Large intestine (tissue), 3 donors: ENCODE measurements around the gene CLCN1. TPM values are rescaled to one million over a fixed set of nuclear protein-coding genes. Genes with fewer than 3 reads are reported as not detected.
A peak's percentile ranks its signal among the peaks of the same experiment; 100 is the strongest.

Source experiments
- DNase-seq, 2 donors: peaks; one replicate each; pipeline versions ENCODE4 v3.0.0 to v3.0.0-alpha.2; 2013
- H3K27ac ChIP-seq: one replicate; pipeline ENCODE4 v1.5.1; 2013; ENCODE audit warnings: low read length
- H3K27me3 ChIP-seq: 2 replicates; pipeline ENCODE4 v1.6.1; 2013; ENCODE audit warnings: low read length; ENCODE audit not compliant: control insufficient read depth, insufficient read depth
- H3K36me3 ChIP-seq: 2 replicates; pipeline ENCODE4 v1.6.1; 2013; ENCODE audit warnings: low read length; ENCODE audit not compliant: control insufficient read depth, insufficient read depth
- H3K4me1 ChIP-seq: one replicate; pipeline ENCODE4 v1.6.1; 2013; ENCODE audit warnings: low read length; ENCODE audit not compliant: control insufficient read depth, insufficient read depth
- H3K4me3 ChIP-seq: one replicate; pipeline ENCODE4 v1.5.1; 2013; ENCODE audit warnings: low read length
- H3K9me3 ChIP-seq: one replicate; pipeline ENCODE4 v1.6.1; 2013; ENCODE audit warnings: mild to moderate bottlenecking, low read depth, low read length, moderate library complexity; ENCODE audit not compliant: control insufficient read depth
- WGBS: methylation state at CpG from one replicate; pipeline ENCODE4 v1.1.5; 2013; ENCODE audit warnings: low lambda C conversion rate; ENCODE audit not compliant: insufficient coverage; 5-methylcytosine and 5-hydroxymethylcytosine counted together
- polyA plus RNA-seq: library from polyadenylated mRNA; unstranded; fragments of 120-200 nt; gene quantifications from one replicate; pipeline ENCODE4 v1.2.1, GENCODE V29; 2013

Gene CLCN1
- polyA plus RNA-seq, 1 donor = 1.6 TPM

DNA sequence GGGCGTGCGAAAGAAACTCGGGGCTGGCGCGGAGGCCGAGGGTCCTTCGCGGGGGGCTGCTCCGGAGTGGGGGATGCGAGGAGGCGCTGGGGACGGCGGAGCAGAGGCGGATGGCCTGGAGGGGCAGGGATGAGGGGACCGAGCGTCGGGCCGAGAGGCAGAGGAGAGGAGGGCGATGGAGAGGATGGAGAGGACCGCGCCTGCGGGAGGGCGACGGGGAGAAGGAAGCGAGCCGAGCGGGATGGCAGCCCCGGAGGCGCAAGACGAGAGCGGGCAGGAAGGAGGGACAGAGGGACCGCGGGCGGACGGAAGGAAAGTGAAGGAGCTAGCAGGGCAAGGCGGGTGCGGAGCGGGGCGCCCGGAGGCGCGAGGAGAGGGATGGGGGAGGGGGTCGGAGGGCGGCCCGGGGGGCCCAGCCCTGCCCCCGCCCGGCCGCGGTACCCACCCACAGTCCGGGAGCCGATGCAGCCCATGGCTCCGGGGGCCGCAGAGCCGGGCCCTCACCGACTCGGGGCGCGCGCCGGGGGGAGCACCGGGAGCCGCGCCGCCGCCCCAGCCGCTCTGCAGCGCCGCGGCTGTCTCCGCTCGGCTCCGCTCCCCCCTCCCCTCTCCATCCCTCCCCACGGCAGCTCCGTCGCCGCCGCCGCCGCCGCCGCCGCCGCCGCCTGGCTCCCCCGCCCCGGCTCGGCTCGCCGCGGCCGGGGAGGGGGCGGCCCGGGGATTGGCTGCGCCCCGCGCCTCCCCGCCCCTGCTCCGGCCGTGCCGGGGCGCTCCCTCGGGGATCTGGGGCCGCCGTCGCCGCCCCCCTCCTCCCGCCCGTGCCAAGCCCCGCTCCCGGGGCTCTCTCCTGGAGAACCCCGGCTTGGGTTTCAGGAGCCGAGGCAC, 46.5 kb downstream of the CLCN1 start, which contains the start of gene FAM131B:
TSS of gene FAM131B (minus strand) at position 583 of the 885 bp plus-strand sequence. CDS start at position 473, 110 bp downstream.
- Histone ChIP-seq H3K9me3 (no peaks in the 10 kb centered on the region), H3K27ac (no peak within 1 kb of the TSS), H3K4me1 (peaks cover 3% of the 10 kb centered on the region), H3K36me3 (no peaks in the 10 kb centered on the region), H3K27me3 (peaks cover 57% of the 10 kb centered on the region), H3K4me3 (peak within 1 kb of the TSS; percentile 43)
- no CpG with 5 or more reads among the region's 112 CpGs for WGBS
- peak in 1 of 2 donors; percentile 19 for DNase-seq

DNA sequence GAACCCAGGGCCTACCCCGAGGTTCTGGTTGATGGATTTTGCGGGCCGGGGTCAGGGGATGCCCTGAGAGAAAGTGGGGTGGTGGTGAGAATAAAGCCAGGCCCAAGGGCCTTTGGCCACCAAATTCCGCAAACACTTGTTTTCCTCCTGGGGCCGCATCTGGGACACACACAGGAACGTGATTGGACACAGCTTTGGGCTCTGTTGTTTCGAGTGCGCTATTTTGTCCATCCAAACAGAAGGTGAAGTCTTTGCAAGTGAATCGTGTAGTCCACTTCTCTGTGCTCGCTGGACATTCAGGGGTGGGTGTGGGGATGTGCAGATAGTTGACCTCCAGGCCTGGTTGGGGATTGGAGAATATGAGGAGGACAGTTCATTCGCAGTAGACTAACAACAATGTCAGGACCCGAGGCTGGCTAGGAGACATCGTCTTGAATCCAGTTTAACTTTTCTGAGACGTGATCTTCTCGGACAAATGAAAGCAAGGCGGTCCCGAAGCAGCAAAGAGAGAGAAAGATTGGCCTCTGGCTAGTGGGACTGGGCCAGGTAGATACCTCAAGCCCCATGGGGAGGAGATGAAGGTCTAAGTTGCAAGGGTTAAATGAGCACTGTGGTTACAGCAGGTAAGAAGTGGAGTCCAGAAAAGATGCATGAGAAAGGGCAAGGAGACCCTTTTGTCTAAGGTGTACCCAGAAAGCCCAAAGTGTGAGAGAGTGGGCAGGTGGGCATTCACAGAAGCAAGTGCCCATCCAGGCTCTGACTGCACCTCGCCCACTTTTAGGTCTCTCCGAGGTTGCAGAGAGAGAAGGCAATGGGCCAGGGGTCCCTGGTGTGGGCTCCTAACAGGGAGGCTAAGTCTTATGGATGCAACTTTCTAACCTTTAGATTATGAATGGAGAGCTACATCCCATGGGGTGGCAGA, 47.4 kb downstream of the CLCN1 start:
- Histone ChIP-seq H3K27me3 (peaks cover 56% of the 10 kb centered on the region), H3K4me3 (peak overlapping the region; percentile 24), H3K27ac (no peak overlapping the region), H3K9me3 (no peaks in the 10 kb centered on the region), H3K4me1 (peaks cover 3% of the 10 kb centered on the region), H3K36me3 (no peaks in the 10 kb centered on the region)
- WGBS = no CpG with 5 or more reads among the region's 19 CpGs
- no peak for DNase-seq

DNA sequence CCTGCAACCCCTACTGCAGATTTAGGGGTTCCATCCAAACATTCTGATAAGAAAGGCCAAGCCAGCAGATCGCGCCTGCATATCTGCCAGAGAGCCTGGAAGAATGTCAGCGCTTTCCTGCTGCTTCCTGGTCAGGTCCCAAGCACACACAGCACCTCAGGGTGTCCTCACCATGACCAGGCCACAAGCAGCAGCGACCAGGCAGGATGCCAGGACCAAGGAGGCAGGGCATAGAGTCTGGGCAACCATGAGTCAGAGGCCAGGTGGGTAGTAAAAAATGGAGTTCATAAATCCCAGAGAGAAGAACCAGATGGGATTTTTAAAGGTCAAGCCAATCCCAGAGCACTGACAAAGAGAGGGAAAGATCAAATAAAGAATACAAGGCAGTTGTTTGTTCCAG, 52.1 kb downstream of the CLCN1 start:
- H3K27ac ChIP-seq = no peak overlapping the region

DNA sequence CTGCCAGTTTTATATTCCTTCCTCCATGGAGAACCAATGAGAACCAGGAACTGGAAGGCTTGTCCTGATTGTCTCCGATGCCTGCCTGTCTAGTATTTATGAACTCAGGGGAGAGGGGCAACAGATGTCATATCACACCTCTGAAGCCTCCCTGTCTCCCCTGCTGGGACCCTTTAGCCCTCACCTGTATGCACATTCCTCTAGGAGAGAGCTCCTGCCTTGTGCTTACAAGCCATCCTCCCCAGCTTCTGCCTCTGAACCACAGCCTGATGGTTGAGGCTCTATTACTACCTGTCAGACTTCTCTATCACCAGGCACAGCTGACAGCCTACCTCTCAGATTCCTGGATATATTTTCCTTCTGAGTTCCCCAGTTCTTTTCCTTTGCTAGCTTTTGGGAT, 52.5 kb downstream of the CLCN1 start:
- no peak overlapping the region for H3K4me3 ChIP-seq
- H3K4me1 ChIP-seq = peaks cover 8% of the 10 kb centered on the region
- H3K9me3 ChIP-seq = no peaks in the 10 kb centered on the region
- H3K36me3 ChIP-seq = no peaks in the 10 kb centered on the region
- no peak overlapping the region for H3K27ac ChIP-seq
- peaks cover 17% of the 10 kb centered on the region for H3K27me3 ChIP-seq
- no peak for DNase-seq
- no CpG with 5 or more reads among the region's 1 CpG for WGBS

More for the DNA sequence above, 52.1 kb downstream of the CLCN1 start:
- Histone ChIP-seq H3K27me3 (peaks cover 21% of the 10 kb centered on the region), H3K4me1 (peaks cover 9% of the 10 kb centered on the region), H3K36me3 (no peaks in the 10 kb centered on the region), H3K4me3 (no peak overlapping the region), H3K9me3 (no peaks in the 10 kb centered on the region)
- WGBS = no CpG with 5 or more reads among the region's 4 CpGs
- no peak for DNase-seq

DNA sequence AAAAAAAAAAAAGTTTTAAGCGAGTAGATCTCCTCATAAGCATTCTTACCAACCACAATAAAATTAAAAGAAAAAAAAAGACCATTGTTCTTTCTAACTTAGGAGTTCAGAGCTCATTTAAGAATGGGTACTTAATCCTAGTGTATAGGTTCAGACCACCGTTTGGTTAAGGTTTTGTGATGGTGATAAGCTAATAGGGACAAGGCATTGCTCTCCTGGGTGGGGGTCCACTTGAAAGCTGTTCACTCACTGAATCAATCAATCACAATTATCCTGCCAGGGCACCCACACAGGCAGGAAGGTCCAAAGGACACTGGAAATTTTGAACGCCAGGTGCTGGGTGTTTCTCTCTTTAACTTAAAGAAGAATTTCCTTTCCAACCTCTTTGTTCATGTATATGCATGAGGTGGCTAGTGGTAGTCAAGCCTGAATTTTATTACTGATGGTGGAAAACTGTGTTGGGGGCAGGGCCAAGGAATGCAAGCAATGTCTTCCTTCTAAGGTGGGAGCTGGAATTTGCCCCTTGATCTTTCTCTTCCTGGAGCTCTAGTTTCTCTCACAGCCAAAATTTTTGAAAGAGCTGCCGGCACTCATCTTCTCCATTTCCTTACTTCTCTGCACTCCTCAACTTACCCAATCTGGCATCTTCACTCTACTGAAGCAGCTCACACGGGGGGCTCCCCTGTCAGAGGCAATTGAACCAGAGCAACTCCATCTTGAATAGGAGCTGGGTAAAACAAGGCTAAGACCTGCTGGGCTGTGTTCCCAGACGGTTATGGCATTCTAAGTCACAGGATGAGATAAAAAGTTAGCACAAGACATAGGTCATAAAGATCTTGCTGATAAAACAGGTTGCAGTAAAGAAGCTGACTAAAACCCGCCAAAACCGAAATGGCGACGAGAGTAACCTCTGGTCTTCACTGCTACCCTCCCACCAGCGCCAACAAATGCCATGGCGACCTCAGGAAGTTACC, 54.1 kb downstream of the CLCN1 start:
- WGBS = 63% methylated on average over 4 of the region's 12 CpGs
- DNase-seq = peak in 1 of 2 donors; percentile 53
- Histone ChIP-seq H3K4me1 (peaks cover 8% of the 10 kb centered on the region), H3K27ac (no peak overlapping the region), H3K9me3 (no peaks in the 10 kb centered on the region), H3K4me3 (no peak overlapping the region), H3K27me3 (peaks cover 2% of the 10 kb centered on the region), H3K36me3 (no peaks in the 10 kb centered on the region)

DNA sequence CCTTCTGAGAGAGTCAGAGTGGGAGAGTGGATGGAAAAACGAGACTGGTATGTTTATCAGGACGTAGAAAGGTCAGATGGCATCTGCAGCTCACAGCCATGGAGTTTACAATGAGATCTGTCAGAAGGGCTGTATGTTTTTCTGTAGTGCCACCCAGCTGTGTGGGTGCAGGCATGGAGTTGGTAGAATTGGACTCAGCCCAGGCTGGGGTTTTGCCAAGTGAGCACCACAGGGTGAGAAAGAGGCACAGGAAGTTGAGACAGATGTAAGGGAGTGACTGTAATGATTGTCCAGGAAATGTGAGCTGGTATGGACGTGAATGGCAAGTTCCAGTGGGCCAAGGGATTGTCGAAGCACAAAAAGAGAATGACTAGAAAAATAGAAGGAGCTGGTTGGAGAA, 56.2 kb downstream of the CLCN1 start:
- H3K4me1 ChIP-seq = peaks cover 8% of the 10 kb centered on the region
- H3K27ac ChIP-seq = no peak overlapping the region
- H3K9me3 ChIP-seq = no peaks in the 10 kb centered on the region
- DNase-seq = no peak
- no peaks in the 10 kb centered on the region for H3K27me3 ChIP-seq
- no peaks in the 10 kb centered on the region for H3K36me3 ChIP-seq
- no peak overlapping the region for H3K4me3 ChIP-seq
- 74% methylated on average over 2 of the region's 4 CpGs for WGBS

DNA sequence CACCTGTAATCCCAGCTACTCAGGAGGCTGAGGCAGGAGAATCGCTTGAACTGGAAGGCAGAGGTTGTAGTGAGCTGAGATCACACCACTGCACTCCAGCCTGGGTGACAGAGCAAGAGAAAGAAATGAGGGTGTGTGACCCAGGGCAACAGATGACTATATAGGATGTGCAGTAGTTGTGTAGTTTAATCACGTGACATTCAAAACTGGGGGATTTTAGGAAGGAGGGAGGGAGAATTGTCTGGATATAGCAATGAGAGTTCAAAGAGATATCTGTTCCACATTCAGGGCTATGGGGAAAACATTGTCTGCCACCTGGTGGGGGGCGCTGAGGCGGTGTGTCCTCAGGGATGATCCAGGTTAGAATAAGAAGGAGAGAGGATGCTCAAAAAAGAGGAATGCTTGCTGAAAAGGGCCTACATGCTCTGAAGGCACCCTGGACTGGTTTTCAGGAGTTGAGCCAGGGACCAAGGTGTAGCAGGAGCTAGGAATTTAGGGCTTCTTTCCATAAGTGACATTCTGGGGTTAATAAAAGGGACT, 57.4 kb downstream of the CLCN1 start:
- DNase-seq = no peak
- no peaks in the 10 kb centered on the region for H3K27me3 ChIP-seq
- H3K9me3 ChIP-seq = no peaks in the 10 kb centered on the region
- WGBS = no CpG with 5 or more reads among the region's 4 CpGs
- no peak overlapping the region for H3K4me3 ChIP-seq
- peaks cover 8% of the 10 kb centered on the region for H3K4me1 ChIP-seq
- H3K36me3 ChIP-seq = no peaks in the 10 kb centered on the region
- H3K27ac ChIP-seq = no peak overlapping the region

DNA sequence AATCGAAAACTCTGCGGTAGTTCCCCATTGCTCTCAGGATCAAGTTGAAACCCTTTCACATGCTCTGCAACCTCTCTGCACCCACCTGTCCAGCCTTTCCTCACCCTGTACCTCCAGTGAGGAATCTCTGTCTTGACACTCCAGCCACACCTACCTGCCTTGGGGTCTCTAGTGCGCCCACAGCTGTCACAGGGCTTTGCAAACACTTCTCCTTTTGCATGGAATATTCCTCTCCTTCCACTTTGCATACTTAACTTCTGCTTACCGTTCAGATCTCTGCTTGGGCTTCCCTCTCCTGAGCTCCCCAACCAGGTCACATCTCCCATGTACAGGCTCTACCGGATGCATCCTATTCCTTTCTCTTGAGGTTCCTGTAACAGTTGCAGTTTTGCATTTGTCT, 58.6 kb downstream of the CLCN1 start:
- no CpG with 5 or more reads among the region's 5 CpGs for WGBS
- peaks cover 8% of the 10 kb centered on the region for H3K4me1 ChIP-seq
- no peak overlapping the region for H3K27ac ChIP-seq
- no peaks in the 10 kb centered on the region for H3K36me3 ChIP-seq
- DNase-seq = no peak
- H3K4me3 ChIP-seq = no peak overlapping the region
- no peaks in the 10 kb centered on the region for H3K27me3 ChIP-seq
- H3K9me3 ChIP-seq = no peaks in the 10 kb centered on the region

DNA sequence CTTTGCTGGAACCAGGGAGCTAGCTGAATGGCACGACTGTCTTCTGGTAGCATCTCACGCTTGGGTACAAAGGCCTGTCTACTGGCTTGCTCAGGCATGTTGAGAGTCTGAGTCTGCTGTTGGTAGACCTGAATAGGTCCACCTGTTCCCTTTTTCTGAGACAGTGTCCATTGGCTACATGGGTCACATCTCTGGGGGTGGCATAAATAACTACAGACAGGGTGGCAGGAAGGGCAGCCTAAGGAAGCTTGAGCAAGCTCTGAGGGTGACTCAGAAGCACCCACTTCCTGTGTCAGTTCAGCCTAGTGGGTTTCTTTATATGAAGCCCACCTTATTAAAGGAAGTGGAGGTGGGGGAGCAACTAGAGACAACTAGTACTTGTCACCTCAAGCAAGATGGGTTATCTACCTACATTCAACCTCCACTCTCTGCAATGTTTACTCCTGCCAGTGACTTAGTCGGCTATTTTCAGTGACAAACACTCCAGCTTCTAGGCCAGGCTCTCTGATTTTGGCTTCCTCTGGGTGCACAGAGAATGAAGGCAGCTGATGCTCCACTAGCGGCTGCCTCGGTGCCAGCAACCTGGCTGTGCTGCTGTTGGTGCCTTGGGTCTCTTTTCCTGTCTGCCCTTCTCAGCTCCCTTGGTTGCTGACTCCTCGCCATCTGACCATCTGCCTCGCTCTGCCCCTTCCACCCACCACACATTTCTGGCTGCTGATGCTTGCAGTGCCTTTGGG, 59.6 kb downstream of the CLCN1 start:
- no CpG with 5 or more reads among the region's 7 CpGs for WGBS
- no peak for DNase-seq
- Histone ChIP-seq H3K27ac (no peak overlapping the region), H3K9me3 (no peaks in the 10 kb centered on the region), H3K4me1 (peaks cover 6% of the 10 kb centered on the region), H3K4me3 (no peak overlapping the region), H3K36me3 (no peaks in the 10 kb centered on the region), H3K27me3 (no peaks in the 10 kb centered on the region)
